ENCODE results near the gene SLC25A21. TPM values are rescaled to one million over a fixed set of nuclear protein-coding genes. Genes with fewer than 3 reads are reported as not detected.
"Not testable (repeated sequence)": the region's sequence is repeated elsewhere in the genome, so short reads cannot be mapped to it uniquely, and the experiment has no call there.

Gene SLC25A21
- total RNA-seq, 1 donor: 1.3 TPM

- TF ChIP-seq CTCF (IDR thresholded peaks at IDR 0.05; ENCODE audit: insufficient read depth, low read depth, low read length): no peak
- no peak overlapping the region for H3K4me3 ChIP-seq (ENCODE audit: low read depth, low read length)
- no peak for DNase-seq (ENCODE audit: low read depth)
Measured at GRCh38 chr14:37153483-37153882, 18.9 kb downstream of the SLC25A21 start.

GRCh38 chr14:37153005-37153404 is 19.4 kb downstream of the SLC25A21 start:
- TF ChIP-seq CTCF (IDR thresholded peaks at IDR 0.05; ENCODE audit: insufficient read depth, low read depth, low read length): no peak
- H3K4me3 ChIP-seq (ENCODE audit: low read depth, low read length): no peak overlapping the region

GRCh38 chr14:37150414-37150813 is 22.0 kb downstream of the SLC25A21 start:
- DNase-seq (ENCODE audit: low read depth): peak; percentile 45
- peak; percentile 59 for TF ChIP-seq CTCF (IDR thresholded peaks at IDR 0.05; ENCODE audit: insufficient read depth, low read depth, low read length)
- no peak overlapping the region for H3K4me3 ChIP-seq (ENCODE audit: low read depth, low read length)

More at GRCh38 chr14:37153005-37153404, 19.4 kb downstream of the SLC25A21 start:
- no peak for DNase-seq (ENCODE audit: low read depth)

- no peak for TF ChIP-seq CTCF (IDR thresholded peaks at IDR 0.05; ENCODE audit: insufficient read depth, low read depth, low read length)
Measured at GRCh38 chr14:37147310-37147880, 25.0 kb downstream of the SLC25A21 start.

GRCh38 chr14:37146438-37146837 is 26.0 kb downstream of the SLC25A21 start:
- not testable (repeated sequence) for H3K4me3 ChIP-seq (ENCODE audit: low read depth, low read length); DNase-seq (ENCODE audit: low read depth)

More at GRCh38 chr14:37147310-37147880, 25.0 kb downstream of the SLC25A21 start:
- no peak overlapping the region for H3K4me3 ChIP-seq (ENCODE audit: low read depth, low read length)
- no peak for DNase-seq (ENCODE audit: low read depth)

- H3K4me3 ChIP-seq (ENCODE audit: low read depth, low read length): no peak overlapping the region
- no peak for DNase-seq (ENCODE audit: low read depth)
- TF ChIP-seq CTCF (IDR thresholded peaks at IDR 0.05; ENCODE audit: insufficient read depth, low read depth, low read length): no peak
Measured at GRCh38 chr14:37145395-37145794, 27.0 kb downstream of the SLC25A21 start.

- TF ChIP-seq CTCF (IDR thresholded peaks at IDR 0.05; ENCODE audit: insufficient read depth, low read depth, low read length): no peak
- no peak for DNase-seq (ENCODE audit: low read depth)
- no peak overlapping the region for H3K4me3 ChIP-seq (ENCODE audit: low read depth, low read length)
Measured at GRCh38 chr14:37144729-37145363, 27.6 kb downstream of the SLC25A21 start.

Measured in fibroblast of villous mesenchyme (primary cell).